NCI-H2196 (cell line): ENCODE measurements around the gene CZIB.
A peak's percentile ranks its signal among the peaks of the same experiment; 100 is the strongest.
"Not testable (repeated sequence)": the region's sequence is repeated elsewhere in the genome, so short reads cannot be mapped to it uniquely, and the experiment has no call there.

ENCODE experiments used
- DNase-seq: peaks from one replicate; lab custom pipeline; 2025; ENCODE audit not compliant: unreplicated experiment; lab: John Stamatoyannopoulos, UW

Gene CZIB

GRCh38 chr1:53189061-53189460 lies 31.4 kb downstream of the CZIB start:
- DNase-seq, result no peak

GRCh38 chr1:53188099-53188498 lies 32.3 kb downstream of the CZIB start:
- DNase-seq, result no peak

GRCh38 chr1:53187401-53187800 lies 33.0 kb downstream of the CZIB start:
- no peak for DNase-seq

- no peak for DNase-seq
Observed at GRCh38 chr1:53186533-53186932, 33.9 kb downstream of the CZIB start.

- not testable (repeated sequence) for DNase-seq
Observed at GRCh38 chr1:53185955-53186297, 34.5 kb downstream of the CZIB start.

- DNase-seq, result no peak
Observed at GRCh38 chr1:53183095-53183990, 37.1 kb downstream of the CZIB start.

- no peak for DNase-seq
Observed at GRCh38 chr1:53182716-53183094, 37.7 kb downstream of the CZIB start.

GRCh38 chr1:53182111-53182593 lies 38.3 kb downstream of the CZIB start:
- peak; percentile 87 for DNase-seq

GRCh38 chr1:53180951-53181350 lies 39.5 kb downstream of the CZIB start:
- DNase-seq, result no peak

GRCh38 chr1:53180226-53180625 lies 40.2 kb downstream of the CZIB start:
- no peak for DNase-seq

- peak; percentile 81 for DNase-seq
Observed at GRCh38 chr1:53176452-53177208, 43.8 kb downstream of the CZIB start.

- no peak for DNase-seq
Observed at GRCh38 chr1:53174971-53175913, 45.2 kb downstream of the CZIB start.

GRCh38 chr1:53172426-53173128 lies 47.9 kb downstream of the CZIB start:
- peak; percentile 30 for DNase-seq

GRCh38 chr1:53166912-53167311 lies 53.5 kb downstream of the CZIB start:
- no peak for DNase-seq

GRCh38 chr1:53166366-53166765 lies 54.1 kb downstream of the CZIB start:
- DNase-seq, result no peak

GRCh38 chr1:53165408-53165961 lies 54.9 kb downstream of the CZIB start:
- no peak for DNase-seq
